ENCODE data around the gene GRIP2. TPM values are rescaled to one million over a fixed set of nuclear protein-coding genes. Genes with fewer than 3 reads are reported as not detected.

GRIP2 gene
- total RNA-seq, 1 donor: not detected

DNA sequence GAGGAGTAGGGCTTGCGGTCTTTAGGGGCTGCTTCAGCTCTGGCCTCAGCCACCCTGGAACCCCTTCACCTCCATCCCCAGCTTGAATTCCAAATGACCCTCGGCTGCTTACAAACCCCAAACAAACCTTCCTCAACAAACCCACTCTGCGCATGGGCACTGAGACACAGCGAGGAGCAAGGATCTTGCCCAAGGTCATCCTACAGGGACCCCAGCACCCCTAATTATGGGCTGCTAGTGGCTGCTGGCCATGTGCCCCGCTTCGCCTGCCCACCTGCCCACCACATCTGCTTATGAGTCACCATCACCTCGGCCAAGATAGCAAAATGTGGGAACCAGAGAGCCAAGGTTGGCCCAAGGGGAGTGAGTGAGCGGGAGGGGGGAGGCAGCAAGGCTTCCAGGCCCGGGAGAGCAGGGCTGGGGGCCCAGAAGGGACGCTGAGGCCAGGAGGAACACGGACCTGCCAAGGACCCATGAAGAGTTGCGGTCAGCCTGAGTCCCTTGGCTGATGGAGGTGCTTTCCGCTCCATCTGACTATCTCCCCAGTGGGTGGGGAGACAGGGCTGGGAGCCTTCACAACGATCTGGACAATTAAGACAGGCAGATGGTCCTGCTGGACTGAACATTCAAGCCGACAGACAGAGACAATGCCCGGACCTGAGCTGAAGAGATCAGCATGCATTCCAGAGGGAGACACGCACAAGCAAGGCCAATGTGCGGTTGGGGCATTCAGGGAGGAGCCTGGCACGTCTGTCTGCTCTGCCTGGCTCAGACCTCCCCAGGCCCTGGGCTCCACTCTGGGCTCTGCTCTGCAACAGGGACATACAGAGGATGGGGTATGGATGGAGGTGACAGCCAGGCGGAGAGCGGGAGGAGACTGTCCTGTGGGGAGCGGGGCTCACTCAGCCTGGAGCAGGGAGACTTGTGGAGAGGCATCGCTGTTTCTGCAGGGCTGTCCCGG lies 10.8 kb upstream of the GRIP2 start:
- no peak overlapping the region for H3K4me3 ChIP-seq (ENCODE audit: low read length)
- H3K9me3 ChIP-seq (ENCODE audit: low read depth, low read length): no peaks in the 10 kb centered on the region
- peaks cover 4% of the 10 kb centered on the region for H3K27me3 ChIP-seq (ENCODE audit: insufficient read depth, low read length)
- H3K4me1 ChIP-seq (ENCODE audit: insufficient read depth, low read length): no peaks in the 10 kb centered on the region

DNA sequence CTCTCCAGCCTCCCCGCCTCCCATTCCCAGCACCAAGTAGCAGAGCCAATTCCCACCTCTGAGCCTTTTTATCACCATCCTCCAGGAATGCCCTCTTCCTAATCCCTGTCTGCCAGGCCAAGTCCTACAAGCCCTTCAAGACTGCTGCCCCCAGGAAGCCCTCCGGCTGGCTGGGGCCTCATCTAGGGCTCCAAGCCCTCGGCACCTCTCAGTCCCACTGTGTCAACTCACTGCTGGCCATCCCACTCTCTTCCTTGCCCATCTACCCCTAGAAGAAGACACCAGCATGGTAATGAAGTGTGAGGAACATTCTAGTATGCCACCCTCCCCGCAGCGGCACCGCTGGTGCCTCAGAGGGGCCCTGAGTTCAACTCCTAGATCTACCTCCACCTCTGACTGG lies 10.0 kb upstream of the GRIP2 start:
- H3K4me1 ChIP-seq (ENCODE audit: insufficient read depth, low read length): no peaks in the 10 kb centered on the region
- no peak overlapping the region for H3K4me3 ChIP-seq (ENCODE audit: low read length)
- H3K9me3 ChIP-seq (ENCODE audit: low read depth, low read length): no peaks in the 10 kb centered on the region
- peaks cover 4% of the 10 kb centered on the region for H3K27me3 ChIP-seq (ENCODE audit: insufficient read depth, low read length)

DNA sequence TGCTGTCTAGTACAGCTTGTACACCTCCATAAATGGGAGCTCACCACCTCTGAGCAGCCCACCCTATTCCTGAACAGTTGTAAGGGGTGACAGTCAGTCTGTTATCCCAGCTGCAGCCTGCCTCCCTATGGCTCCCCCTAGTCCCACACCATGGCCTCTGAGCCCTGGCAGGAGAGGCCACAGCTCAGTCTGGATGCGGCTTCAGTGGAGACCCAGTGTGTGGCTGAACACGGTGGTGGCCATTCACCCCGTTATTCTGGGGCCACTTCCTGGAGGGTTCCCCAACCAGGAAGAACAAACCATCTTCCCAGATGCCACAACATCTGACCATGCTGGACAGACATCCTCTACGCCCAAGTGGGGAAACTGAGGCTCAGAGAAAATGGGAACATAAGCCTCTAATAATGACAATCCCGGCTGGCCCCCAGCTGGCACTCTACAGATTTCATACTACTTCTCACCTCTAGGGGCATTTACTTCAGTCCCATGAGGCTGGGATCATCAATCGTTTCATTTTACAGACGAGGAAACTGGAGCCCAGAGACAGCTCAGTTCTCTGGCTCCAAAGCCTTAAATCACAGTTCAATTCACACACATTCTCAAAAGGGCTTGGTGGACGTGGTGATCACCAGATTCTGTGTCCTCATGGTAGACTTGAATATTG lies 9.2 kb upstream of the GRIP2 start:
- Histone ChIP-seq H3K27me3 (ENCODE audit: insufficient read depth, low read length) (no peaks in the 10 kb centered on the region), H3K9me3 (ENCODE audit: low read depth, low read length) (no peaks in the 10 kb centered on the region), H3K4me3 (ENCODE audit: low read length) (no peak overlapping the region), H3K4me1 (ENCODE audit: insufficient read depth, low read length) (no peaks in the 10 kb centered on the region)

DNA sequence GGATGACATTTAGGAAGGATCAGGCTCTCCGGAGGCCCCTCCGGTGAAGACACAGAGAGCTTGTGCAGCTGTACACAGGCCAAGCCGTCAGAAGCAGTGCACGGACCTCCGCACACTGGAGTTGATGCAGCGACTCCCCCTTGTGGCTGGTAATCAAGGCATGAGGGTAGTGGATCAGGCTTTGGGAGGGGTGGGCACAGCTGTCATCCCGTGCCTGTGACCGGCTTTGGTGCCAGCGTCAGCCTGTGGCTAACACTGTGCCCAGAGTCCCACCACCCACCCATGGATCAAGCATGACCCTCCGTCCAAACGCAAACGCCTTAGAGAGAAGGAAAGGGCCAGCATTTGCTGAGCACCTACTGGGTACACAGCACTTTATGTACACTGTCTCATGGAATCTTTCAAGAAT lies 8.2 kb upstream of the GRIP2 start:
- H3K27me3 ChIP-seq (ENCODE audit: insufficient read depth, low read length): no peaks in the 10 kb centered on the region

DNA sequence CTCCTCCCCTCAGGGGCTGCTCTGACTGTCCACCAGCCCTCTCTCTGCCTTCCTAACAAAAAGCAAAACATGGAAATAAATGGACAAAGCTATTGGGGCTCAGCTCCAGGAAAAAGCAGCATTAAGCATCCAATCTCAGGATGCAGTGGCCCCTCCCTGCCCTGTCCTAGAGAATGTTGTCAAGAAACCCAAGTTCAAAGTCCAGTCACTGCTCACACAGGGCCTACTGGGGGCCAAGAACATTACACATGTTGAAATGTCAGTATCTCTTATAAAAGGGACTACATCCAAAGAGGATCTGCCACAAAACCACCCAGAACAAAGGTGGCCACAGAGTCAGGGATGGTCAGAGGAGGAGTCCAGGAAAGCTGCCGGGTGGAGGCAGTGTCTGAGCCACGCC lies 7.6 kb upstream of the GRIP2 start:
- Histone ChIP-seq H3K4me3 (ENCODE audit: low read length) (no peak overlapping the region), H3K4me1 (ENCODE audit: insufficient read depth, low read length) (no peaks in the 10 kb centered on the region), H3K9me3 (ENCODE audit: low read depth, low read length) (no peaks in the 10 kb centered on the region), H3K27me3 (ENCODE audit: insufficient read depth, low read length) (no peaks in the 10 kb centered on the region)

More for the DNA sequence above, 8.2 kb upstream of the GRIP2 start:
- Histone ChIP-seq H3K9me3 (ENCODE audit: low read depth, low read length) (no peaks in the 10 kb centered on the region), H3K4me3 (ENCODE audit: low read length) (no peak overlapping the region), H3K4me1 (ENCODE audit: insufficient read depth, low read length) (no peaks in the 10 kb centered on the region)

- Histone ChIP-seq H3K4me1 (ENCODE audit: insufficient read depth, low read length) (no peaks in the 10 kb centered on the region), H3K4me3 (ENCODE audit: low read length) (no peak overlapping the region), H3K27me3 (ENCODE audit: insufficient read depth, low read length) (no peaks in the 10 kb centered on the region), H3K9me3 (ENCODE audit: low read depth, low read length) (no peaks in the 10 kb centered on the region)
Observed at GRCh38 chr3:14546041-14546440, 5.9 kb upstream of the GRIP2 start.

- Histone ChIP-seq H3K27me3 (ENCODE audit: insufficient read depth, low read length) (no peaks in the 10 kb centered on the region), H3K4me3 (ENCODE audit: low read length) (no peak overlapping the region), H3K9me3 (ENCODE audit: low read depth, low read length) (no peaks in the 10 kb centered on the region), H3K4me1 (ENCODE audit: insufficient read depth, low read length) (no peaks in the 10 kb centered on the region)
Observed at GRCh38 chr3:14545251-14545635, 5.1 kb upstream of the GRIP2 start.

- Histone ChIP-seq H3K4me3 (ENCODE audit: low read length) (no peak overlapping the region), H3K27me3 (ENCODE audit: insufficient read depth, low read length) (no peaks in the 10 kb centered on the region), H3K9me3 (ENCODE audit: low read depth, low read length) (no peaks in the 10 kb centered on the region)
Observed at GRCh38 chr3:14544282-14545250, 4.4 kb upstream of the GRIP2 start.

GRCh38 chr3:14543446-14543845 lies 3.3 kb upstream of the GRIP2 start:
- Histone ChIP-seq H3K4me1 (ENCODE audit: insufficient read depth, low read length) (no peaks in the 10 kb centered on the region), H3K4me3 (ENCODE audit: low read length) (no peak overlapping the region), H3K27me3 (ENCODE audit: insufficient read depth, low read length) (no peaks in the 10 kb centered on the region), H3K9me3 (ENCODE audit: low read depth, low read length) (no peaks in the 10 kb centered on the region)

More at GRCh38 chr3:14544282-14545250, 4.4 kb upstream of the GRIP2 start:
- no peaks in the 10 kb centered on the region for H3K4me1 ChIP-seq (ENCODE audit: insufficient read depth, low read length)

DNA sequence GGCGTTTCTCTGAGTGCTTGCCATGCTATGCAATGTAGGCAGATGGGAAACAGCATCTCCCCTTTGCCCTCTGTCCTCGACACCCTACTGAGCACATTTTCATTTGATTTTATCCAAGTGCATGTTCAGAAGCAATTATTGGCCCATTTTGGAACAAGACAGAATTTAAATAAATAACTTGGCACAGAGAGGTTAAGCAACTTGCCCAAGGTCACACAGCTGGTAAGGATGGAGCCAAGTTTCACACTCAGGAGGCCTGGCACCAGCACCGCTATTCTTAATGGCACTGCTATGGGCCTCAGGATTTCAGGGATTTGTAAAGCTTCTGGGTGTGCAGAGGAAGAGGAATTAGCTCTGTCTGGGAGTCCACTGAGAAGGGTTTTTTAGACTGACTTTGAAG lies 2.5 kb upstream of the GRIP2 start:
- no peaks in the 10 kb centered on the region for H3K9me3 ChIP-seq (ENCODE audit: low read depth, low read length)
- H3K4me3 ChIP-seq (ENCODE audit: low read length): no peak overlapping the region
- H3K4me1 ChIP-seq (ENCODE audit: insufficient read depth, low read length): no peaks in the 10 kb centered on the region
- H3K27me3 ChIP-seq (ENCODE audit: insufficient read depth, low read length): no peaks in the 10 kb centered on the region

GRCh38 chr3:14541646-14542045 lies 1.5 kb upstream of the GRIP2 start:
- Histone ChIP-seq H3K27me3 (ENCODE audit: insufficient read depth, low read length) (no peaks in the 10 kb centered on the region), H3K9me3 (ENCODE audit: low read depth, low read length) (no peaks in the 10 kb centered on the region), H3K4me1 (ENCODE audit: insufficient read depth, low read length) (no peaks in the 10 kb centered on the region), H3K4me3 (ENCODE audit: low read length) (no peak overlapping the region)

GRCh38 chr3:14540821-14541385 lies 761 bp upstream of the GRIP2 start:
- no peaks in the 10 kb centered on the region for H3K27me3 ChIP-seq (ENCODE audit: insufficient read depth, low read length)
- H3K4me1 ChIP-seq (ENCODE audit: insufficient read depth, low read length): no peaks in the 10 kb centered on the region
- H3K4me3 ChIP-seq (ENCODE audit: low read length): no peak overlapping the region
- H3K9me3 ChIP-seq (ENCODE audit: low read depth, low read length): no peaks in the 10 kb centered on the region

GRCh38 chr3:14539384-14539741 lies 779 bp downstream of the GRIP2 start:
- H3K27me3 ChIP-seq (ENCODE audit: insufficient read depth, low read length): no peaks in the 10 kb centered on the region
- H3K4me3 ChIP-seq (ENCODE audit: low read length): no peak overlapping the region
- H3K4me1 ChIP-seq (ENCODE audit: insufficient read depth, low read length): no peaks in the 10 kb centered on the region
- H3K9me3 ChIP-seq (ENCODE audit: low read depth, low read length): no peaks in the 10 kb centered on the region

DNA sequence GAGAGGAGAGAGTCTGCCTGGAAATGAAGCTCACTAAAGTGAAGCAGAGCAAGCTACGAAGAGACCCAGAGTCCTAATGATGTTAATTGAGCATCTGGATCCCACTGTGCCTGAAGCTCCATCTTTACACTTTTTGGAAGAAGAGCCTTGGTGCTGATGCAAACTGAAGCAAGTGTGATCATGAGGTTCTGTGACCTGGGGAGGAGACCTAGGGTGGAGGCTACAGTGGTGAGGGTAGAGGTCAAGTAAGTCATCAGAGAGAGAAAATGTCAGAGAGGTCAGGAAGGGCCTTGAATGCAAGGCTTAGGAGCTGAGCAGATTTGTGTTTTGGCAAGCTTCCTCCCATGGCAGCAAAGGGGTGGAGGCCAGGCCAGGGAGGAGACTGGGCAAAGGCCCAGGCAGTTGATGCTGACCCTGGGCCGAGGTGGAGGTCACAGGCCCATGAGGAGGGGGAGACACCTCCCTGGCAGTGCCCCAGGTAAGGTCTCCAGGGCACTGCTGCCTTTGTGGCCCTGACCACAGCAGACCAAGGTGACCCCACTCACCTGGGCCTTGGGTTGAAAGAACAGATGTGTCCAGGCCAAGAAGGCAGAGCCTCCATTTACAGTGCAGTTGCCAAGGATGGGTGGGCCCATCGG lies 1.6 kb downstream of the GRIP2 start:
- Histone ChIP-seq H3K4me1 (ENCODE audit: insufficient read depth, low read length) (no peaks in the 10 kb centered on the region), H3K4me3 (ENCODE audit: low read length) (no peak overlapping the region), H3K27me3 (ENCODE audit: insufficient read depth, low read length) (no peaks in the 10 kb centered on the region), H3K9me3 (ENCODE audit: low read depth, low read length) (no peaks in the 10 kb centered on the region)
